ENCODE data around the gene AHNAK.

The AHNAK gene

DNA sequence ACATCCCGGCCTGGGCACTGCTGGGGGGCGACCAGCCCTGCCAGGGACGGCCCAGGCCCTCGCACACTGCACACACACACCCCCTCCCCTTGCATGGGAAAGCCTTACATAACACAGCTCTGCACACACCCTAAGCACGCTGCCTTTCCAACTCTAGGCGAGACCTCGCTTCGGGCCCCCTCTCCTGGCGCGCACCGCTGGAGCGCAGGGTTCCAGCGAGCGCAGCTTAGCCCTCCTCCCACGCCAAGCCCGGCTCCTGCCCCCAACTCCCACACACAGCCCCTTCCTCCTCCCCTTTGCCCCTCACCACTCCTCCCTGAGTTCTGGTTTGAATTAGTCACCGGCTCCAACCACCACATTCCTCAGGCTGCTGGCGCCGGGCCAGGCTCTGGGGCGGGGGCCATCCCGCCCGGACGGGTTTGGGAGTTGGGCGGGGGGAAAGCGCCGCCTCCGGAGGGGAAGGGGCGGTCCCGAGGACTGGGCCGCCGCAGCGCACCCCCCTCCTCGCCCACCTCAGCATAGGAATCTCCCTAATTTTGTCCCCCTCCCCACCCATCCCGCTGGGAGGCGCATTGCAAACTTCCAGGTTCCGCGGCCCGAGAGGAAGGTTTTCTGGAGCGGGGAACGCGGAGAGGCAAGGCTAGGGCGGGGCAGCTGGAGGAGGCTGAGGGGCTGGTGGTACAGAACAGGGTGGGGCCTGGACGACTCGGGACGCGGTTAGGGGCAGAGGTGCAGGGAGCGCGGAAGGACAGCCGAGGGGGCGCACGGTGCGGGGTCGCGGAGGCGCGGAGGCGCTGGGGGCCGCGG, 966 bp downstream of the AHNAK start (continued):
- TF ChIP-seq ZNF121 (tag by site-specific recombination; IDR thresholded peaks at IDR 0.05) (no peak), ZNF133 (tag by site-specific recombination; IDR thresholded peaks at IDR 0.05) (no peak), SP3 (tag by site-specific recombination; IDR thresholded peaks at IDR 0.05) (peak; percentile 91), GLI2 (tag by site-specific recombination; IDR thresholded peaks at IDR 0.05; ENCODE audit: borderline replicate concordance, low read depth) (no peak), SCRT1 (tag by site-specific recombination; IDR thresholded peaks at IDR 0.05; ENCODE audit: borderline replicate concordance) (peak; percentile 92), ZNF701 (tag by site-specific recombination; IDR thresholded peaks at IDR 0.05) (no peak), ELK4 (IDR thresholded peaks at IDR 0.05; ENCODE audit: borderline replicate concordance, low read depth, low read length) (no peak), GLIS1 (tag by site-specific recombination; IDR thresholded peaks at IDR 0.05) (peak; percentile 7), ZNF341 (tag by site-specific recombination; IDR thresholded peaks at IDR 0.05; ENCODE audit: low read depth) (no peak), ZNF202 (tag by site-specific recombination; IDR thresholded peaks at IDR 0.05; ENCODE audit: borderline replicate concordance) (no peak), ZNF560 (tag by site-specific recombination; IDR thresholded peaks at IDR 0.05; ENCODE audit: borderline replicate concordance) (no peak), ZNF433 (tag by site-specific recombination; IDR thresholded peaks at IDR 0.05; ENCODE audit: low read depth) (no peak), ZBTB26 (tag by site-specific recombination; optimal IDR thresholded peaks at IDR 0.05) (peak; percentile 90)
- TF ChIP-seq, protein P1, sequence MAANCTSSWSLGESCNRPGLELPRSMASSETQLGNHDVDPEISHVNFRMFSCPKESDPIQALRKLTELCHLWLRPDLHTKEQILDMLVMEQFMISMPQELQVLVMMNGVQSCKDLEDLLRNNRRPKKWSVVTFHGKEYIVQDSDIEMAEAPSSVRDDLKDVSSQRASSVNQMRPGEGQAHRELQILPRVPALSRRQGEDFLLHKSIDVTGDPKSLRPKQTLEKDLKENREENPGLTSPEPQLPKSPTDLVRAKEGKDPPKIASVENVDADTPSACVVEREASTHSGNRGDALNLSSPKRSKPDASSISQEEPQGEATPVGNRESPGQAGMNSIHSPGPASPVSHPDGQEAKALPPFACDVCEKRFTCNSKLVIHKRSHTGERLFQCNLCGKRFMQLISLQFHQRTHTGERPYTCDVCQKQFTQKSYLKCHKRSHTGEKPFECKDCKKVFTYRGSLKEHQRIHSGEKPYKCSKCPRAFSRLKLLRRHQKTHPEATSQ (tag by site-specific recombination; IDR thresholded peaks at IDR 0.05) = no peak
- TF ChIP-seq, protein P2, sequence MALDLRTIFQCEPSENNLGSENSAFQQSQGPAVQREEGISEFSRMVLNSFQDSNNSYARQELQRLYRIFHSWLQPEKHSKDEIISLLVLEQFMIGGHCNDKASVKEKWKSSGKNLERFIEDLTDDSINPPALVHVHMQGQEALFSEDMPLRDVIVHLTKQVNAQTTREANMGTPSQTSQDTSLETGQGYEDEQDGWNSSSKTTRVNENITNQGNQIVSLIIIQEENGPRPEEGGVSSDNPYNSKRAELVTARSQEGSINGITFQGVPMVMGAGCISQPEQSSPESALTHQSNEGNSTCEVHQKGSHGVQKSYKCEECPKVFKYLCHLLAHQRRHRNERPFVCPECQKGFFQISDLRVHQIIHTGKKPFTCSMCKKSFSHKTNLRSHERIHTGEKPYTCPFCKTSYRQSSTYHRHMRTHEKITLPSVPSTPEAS (tag by site-specific recombination; IDR thresholded peaks at IDR 0.05) = peak; percentile 62; the same call in 1 of the 2 replicates

DNA sequence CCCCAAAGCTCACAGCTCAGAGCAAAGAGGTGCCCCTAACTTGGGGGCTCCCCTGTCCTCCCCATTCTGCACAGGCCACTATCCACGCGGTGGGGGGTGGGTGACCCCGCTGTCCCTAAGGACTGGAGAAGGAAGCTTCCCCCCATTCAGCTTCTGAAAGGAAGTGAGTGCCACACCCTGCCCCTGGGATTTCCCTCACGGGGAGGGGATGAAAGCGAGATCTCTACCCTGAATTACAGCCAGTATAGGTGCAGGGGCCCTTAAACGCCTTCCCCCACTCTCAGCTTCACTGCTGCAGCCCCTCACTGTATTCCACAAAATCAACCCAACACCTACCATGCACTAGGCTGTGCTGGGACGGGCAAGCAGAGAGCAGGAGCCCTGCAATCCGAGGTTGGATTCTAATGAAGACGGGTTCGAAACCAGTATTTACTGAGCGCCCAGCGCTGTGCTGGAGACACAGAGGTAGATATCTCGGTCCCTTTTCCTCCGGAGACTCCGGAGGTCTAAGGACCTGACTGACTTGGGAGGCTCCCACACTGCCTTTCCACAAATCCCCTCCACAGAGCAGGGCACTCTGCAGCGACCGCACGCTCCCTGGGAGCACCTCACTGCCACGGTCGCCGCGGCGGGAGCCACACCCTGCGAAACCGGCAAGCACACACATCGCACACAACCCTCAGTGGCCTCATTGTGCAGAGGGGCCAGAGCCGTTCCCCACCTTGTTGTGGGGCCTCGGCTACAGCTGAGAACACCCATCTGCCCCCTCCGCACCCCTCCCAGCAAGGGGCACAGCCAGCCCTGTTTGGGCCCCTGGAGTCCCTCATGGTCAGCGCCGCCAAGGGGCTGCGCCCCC, 1.8 kb downstream of the AHNAK start:
- Histone ChIP-seq H3K27ac (ENCODE audit: extremely low read depth, low read depth, low read length) (peak overlapping the region; percentile 72; the same call in 1 of the 2 replicates), H3K9me3 (ENCODE audit: control insufficient read depth, insufficient read depth, low read depth, low read length) (no peaks in the 10 kb centered on the region), H3K4me1 (ENCODE audit: control insufficient read depth, insufficient read depth, low read length) (no peaks in the 10 kb centered on the region; the same call in 1 of the 2 replicates), H3K4me3 (ENCODE audit: low read depth, low read length) (peak overlapping the region; percentile 76), H3K36me3 (ENCODE audit: control insufficient read depth in 2 of 2, insufficient read depth in 1 of 2, low read length in 2 of 2) (no peaks in the 10 kb centered on the region)
- ChIA-PET POLR2A (interaction anchor here (0.7 to 4.8 kb wide), 11 partner anchors 11 to 127 kb away, joined by 3 to 53 read pairs (median 8); partner anchors contain the start of genes C11orf98, CSKMT, EEF1G and LBHD1), CTCF (interaction anchor here (1.0 to 8.8 kb wide), 7 partner anchors 14 to 151 kb away, joined by 3 to 188 read pairs (median 37); no protein-coding TSS in a partner anchor)
- TF ChIP-seq WT1 (tag by site-specific recombination; IDR thresholded peaks at IDR 0.05) (no peak), ZBTB10 (tag by site-specific recombination; IDR thresholded peaks at IDR 0.05) (peak; percentile 38; the same call in 1 of the 2 replicates), SCRT1 (tag by site-specific recombination; IDR thresholded peaks at IDR 0.05; ENCODE audit: borderline replicate concordance) (no peak), ZNF335 (tag by site-specific recombination; conservative IDR thresholded peaks at IDR 0.05) (peak; percentile 96), GLIS1 (tag by site-specific recombination; IDR thresholded peaks at IDR 0.05) (peak; percentile 81)

Data from HEK293 (cell line).